ENCODE results near the gene DCAF8. TPM values are rescaled to one million over a fixed set of nuclear protein-coding genes. Genes with fewer than 3 reads are reported as not detected.
"Not testable (repeated sequence)": the region's sequence is repeated elsewhere in the genome, so short reads cannot be mapped to it uniquely, and the experiment has no call there.

The DCAF8 gene
- total RNA-seq: 113 TPM

GRCh38 chr1:160261893-160262794 is at the start of gene DCAF8:
Gene DCAF8, minus strand, starts transcription at chr1:160262549. Its CDS starts 18,541 bp downstream, at chr1:160244008.
- DNase-seq: peak; percentile 100

GRCh38 chr1:160309571-160309970 is 47.2 kb upstream of the DCAF8 start:
- DNase-seq: no peak

- no peak for DNase-seq
Observed at GRCh38 chr1:160309185-160309557, 46.8 kb upstream of the DCAF8 start.

GRCh38 chr1:160308451-160309184 is 46.3 kb upstream of the DCAF8 start:
- DNase-seq: no peak

- DNase-seq: no peak
Observed at GRCh38 chr1:160307118-160307791, 44.9 kb upstream of the DCAF8 start.

GRCh38 chr1:160300173-160300572 is 37.8 kb upstream of the DCAF8 start:
- DNase-seq: no peak

- no peak for DNase-seq
Observed at GRCh38 chr1:160296036-160296435, 33.7 kb upstream of the DCAF8 start.

GRCh38 chr1:160293020-160293968 is 30.9 kb upstream of the DCAF8 start:
- no peak for DNase-seq

- peak; percentile 84 for DNase-seq
Observed at GRCh38 chr1:160291248-160292220, 29.2 kb upstream of the DCAF8 start.

GRCh38 chr1:160287769-160288168 is 25.4 kb upstream of the DCAF8 start:
- DNase-seq: not testable (repeated sequence)

GRCh38 chr1:160285506-160285905 is 23.2 kb upstream of the DCAF8 start:
- DNase-seq: no peak

GRCh38 chr1:160284782-160285344 is 22.5 kb upstream of the DCAF8 start, which contains the start of gene PEX19:
Gene PEX19, minus strand, starts transcription at chr1:160285133. Its CDS starts 9 bp downstream, at chr1:160285124.
- peak; percentile 97 for DNase-seq

- peak; percentile 55 for DNase-seq
Observed at GRCh38 chr1:160284220-160284781, 22.0 kb upstream of the DCAF8 start.

GRCh38 chr1:160282807-160283206 is 20.5 kb upstream of the DCAF8 start:
- DNase-seq: no peak

- no peak for DNase-seq
Observed at GRCh38 chr1:160277987-160278386, 15.6 kb upstream of the DCAF8 start.

- DNase-seq: no peak
Observed at GRCh38 chr1:160277330-160277729, 15.0 kb upstream of the DCAF8 start.

GRCh38 chr1:160271025-160271424 is 8.7 kb upstream of the DCAF8 start:
- DNase-seq: no peak

- no peak for DNase-seq
Observed at GRCh38 chr1:160267284-160267991, 5.1 kb upstream of the DCAF8 start.

- DNase-seq: no peak
Observed at GRCh38 chr1:160264795-160265307, 2.5 kb upstream of the DCAF8 start.
